GM18907 (cell line): ENCODE data around the gene TWIST2.

Experiments used
- ATAC-seq: cut with Tn5 transposase; IDR thresholded peaks from one replicate; pipeline ENCODE4 v1.9.1; 2021; ENCODE audit warnings: mild to moderate bottlenecking, moderate library complexity; ENCODE audit not compliant: unreplicated experiment

TWIST2 gene

DNA sequence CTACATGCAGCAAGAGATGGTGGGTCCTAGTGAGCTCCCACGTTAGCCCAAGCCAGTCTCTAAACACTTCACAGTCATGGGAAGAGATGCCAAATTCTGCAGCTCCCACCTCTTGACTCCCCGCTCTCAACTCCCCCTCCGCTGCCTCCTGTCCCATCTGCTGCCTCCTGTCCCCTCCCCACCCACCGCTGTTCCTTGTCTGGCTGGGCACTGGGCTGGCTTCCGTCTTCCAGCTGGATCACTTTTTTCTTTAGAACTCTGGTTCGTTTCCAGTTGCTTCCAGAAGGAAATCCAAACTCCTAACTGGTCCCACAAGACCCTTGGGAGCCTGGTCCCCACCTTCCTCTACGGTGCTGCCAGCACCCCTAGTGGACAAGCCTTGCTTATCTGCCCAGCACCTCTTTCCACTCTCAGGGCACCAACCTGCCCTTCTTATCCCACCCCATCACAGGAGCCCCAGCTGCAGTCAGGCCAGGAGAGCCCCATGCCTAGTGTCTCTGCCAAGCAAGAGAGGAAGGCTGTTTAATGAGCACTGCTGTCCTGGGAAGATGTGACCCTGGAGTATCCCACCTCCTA is 12.1 kb upstream of the TWIST2 start:
- no peak for ATAC-seq

DNA sequence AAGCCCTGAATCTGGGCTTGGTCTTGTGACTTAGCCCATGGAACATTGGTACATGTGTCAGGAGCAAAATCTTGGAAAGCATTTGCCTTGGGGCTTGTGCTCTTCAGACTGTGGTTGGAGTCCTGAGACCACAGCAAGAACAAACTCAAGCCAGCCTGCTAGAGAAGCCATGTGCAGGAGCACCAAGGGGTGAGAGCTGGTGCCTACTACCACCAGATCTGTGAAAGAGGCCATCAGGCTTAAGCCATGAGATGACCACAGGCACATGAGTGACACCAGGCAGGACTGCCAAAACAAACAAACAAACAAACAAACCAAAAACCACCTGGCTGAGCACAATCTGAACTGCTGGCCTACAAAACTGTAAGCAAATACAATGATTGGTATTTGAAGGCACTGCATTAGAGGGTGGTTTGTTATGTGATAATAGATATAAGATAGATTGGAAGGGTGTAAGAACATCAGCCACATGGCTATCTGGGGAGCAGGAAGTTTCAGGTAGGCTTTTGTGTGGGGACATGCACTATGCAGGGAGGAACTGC is 9.0 kb upstream of the TWIST2 start:
- ATAC-seq, result no peak

DNA sequence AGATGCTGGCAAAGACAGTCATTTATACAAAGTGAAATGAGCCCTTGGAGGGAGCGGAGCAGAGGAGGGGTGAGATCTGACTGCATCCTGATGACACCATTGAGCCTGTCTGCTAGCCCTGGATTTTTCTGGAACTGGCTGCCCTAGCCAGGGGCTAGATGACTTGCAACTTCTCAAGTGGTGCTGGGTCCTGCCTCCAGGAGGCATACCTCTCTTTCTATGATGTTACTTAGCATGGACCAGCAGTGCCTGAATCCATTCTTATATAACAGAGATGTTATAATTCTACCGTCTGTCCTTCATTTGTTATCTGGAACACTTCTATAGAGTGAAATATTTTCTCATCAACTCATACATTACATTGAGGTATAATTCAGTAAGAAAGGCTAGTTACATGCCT is 8.5 kb upstream of the TWIST2 start:
- no peak for ATAC-seq

DNA sequence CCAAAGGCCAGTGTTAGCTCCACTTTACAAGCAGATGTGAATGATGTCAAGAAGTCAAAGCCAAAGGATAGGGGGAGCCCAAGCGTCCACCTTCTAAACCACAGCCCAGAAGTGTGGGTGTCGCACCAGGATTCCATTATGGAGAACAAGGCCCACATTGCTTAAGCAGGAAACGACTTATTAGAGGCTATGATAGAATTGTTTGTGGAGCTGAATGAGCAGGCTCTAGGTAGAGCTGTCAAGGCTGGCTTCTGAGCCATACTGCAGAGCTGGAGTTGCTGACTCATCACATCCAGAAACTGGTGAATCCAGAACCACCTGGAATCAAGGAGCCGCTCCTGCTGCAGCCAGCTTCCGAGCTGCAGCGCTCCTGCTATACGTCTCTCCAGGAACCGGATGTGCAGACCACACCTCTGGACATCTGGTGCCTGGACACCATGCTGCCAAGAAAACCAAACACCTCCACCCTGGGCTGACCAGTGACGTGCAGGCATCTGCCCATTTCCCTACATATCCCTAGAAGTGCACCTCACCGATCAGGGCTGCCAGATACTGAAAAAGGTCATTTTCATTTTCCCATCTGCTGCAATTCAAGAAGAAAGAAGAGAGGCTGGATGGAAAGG is 6.2 kb upstream of the TWIST2 start:
- no peak for ATAC-seq

DNA sequence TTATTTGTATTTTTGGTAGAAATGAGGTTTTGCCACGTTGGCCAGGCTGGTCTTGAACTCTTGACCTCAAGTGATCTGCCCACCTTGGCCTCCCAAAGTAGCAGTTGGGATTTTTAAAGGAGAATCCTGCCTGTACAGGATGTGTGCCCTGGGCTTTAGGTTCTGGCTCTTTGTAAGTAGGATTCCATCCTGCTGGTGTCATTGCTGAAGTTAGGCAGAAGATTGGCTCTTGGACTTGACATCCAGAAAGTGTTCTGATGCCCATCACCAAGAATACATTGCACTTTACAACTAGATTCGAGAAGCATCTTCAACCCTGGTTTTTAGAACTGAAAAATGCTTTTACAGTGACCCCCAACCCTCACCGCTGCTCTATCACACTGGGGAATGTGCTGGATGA is 4.4 kb upstream of the TWIST2 start:
- no peak for ATAC-seq

DNA sequence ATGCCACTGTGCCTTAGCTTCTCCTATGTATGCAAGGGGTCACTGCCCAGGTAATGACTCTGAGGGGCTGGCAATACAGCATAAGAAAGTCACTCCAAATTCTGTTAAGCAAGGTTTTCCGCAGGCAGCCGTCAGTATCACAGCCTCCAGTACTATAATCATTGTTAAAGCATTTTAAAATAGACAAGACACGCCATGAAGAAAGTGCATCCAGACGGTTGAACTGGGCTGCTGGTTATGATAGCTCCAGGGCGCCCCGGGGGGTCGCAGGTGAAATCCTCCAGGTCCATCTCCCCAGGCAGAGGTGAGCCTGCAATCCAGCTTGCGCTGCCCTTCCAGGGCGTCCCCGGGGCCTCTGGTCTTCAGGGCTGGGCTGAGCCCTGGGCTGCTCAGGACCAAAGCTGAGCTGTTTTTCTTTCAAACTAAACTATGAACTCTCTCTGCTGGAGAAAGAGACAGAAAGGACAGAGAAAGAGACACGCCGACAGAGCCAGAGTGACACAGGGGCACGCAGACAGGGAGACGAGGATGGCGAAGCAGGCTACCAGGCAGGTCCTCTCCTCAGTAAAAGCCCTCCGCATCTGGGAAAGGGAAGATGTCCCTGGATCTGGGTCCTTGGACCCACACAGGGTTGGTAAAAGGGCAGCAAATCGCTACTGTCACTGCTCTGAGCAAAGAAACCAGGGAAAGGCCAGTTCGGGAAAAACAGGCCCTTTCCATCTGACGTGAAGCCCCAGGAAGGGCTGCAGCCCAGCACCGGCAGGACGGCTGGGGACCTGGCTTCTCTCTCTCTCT is 2.1 kb upstream of the TWIST2 start:
- ATAC-seq, result no peak

DNA sequence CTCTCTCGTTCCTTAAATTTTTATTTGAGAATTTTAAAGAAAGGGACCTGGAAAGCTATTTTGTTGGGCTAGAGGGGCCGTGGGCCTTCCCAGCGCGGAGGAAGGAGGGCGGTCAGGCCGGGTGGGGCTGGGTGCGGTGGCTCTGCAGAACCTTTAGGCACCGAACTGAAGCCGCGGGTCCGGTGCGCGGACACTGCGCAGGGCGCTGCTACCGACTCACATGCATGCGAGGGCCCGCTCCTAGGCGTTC is 1.6 kb upstream of the TWIST2 start:
- ATAC-seq, result no peak

DNA sequence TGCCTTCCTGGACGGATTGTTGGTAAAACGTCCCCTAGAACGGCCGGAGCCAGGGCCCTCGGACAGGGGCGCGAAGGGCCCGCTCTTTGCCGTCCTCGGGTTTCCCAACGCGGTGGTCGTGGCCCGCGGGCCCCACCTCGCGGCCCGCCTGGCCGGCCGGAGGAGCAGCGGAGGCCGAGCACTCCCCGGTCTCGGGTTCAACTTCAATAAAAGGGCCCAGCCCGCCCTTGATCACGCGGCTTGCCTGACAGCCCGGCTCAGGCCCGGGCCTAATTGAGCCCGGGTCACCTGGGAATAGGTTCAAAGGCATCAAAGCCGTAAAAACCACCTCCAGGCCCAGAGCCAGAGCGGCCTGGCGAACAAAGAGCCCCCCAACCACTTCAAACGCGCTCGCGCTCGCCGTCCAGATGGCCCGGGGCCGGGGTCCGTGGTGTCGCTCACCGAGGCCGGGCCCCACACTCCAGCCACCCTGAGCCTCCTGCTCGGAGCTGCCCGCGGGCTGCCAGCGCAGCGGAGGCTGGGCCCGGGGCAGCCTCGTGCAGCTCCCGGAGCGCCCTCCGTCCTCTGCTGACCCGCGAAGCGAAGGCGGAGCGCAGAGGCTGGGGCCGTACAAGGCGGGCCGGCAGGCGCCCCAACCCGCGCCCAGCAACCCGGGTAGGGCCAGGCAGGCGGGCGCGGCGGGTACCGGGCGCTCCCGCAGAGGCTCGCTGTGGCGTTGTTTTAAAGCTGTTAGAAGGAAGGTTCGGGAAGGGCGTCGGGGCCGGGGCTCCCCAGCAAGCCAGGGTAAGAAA is 1.1 kb upstream of the TWIST2 start:
- ATAC-seq, result no peak

DNA sequence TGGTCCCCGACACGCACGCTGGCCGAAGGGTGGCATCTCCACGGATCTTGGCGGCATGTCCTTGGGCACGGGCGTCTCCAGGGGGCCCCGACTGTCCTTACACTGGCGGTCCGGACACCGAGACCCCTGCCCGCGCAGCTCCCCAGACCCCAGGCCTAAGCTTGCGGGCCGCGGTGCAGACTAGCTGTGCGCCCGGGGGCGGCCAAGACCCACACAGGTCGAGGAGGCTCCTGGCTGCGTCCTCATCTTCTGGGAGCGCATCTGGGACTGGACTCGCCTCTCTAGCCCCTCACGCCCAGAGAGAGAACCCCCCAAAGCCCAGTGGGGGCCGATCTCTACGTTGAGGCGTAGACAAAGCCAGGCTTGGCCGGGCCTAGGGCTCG is 475 bp upstream of the TWIST2 start:
- ATAC-seq, result no peak

DNA sequence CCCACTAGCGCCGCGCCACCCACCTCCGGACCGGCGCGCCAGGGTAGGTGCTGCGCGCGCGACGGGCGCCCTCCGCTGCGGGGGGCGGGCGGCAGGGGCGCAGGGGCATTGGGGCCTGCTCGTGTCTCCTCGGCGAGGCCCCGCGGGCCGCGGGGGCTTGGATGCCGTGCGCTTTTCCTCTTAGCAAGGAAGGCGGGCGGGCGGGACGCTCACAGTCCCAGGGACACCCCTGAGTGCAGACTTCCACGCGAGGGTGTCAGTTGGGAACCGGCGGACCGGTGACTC is 748 bp downstream of the TWIST2 start:
- ATAC-seq, result no peak

DNA sequence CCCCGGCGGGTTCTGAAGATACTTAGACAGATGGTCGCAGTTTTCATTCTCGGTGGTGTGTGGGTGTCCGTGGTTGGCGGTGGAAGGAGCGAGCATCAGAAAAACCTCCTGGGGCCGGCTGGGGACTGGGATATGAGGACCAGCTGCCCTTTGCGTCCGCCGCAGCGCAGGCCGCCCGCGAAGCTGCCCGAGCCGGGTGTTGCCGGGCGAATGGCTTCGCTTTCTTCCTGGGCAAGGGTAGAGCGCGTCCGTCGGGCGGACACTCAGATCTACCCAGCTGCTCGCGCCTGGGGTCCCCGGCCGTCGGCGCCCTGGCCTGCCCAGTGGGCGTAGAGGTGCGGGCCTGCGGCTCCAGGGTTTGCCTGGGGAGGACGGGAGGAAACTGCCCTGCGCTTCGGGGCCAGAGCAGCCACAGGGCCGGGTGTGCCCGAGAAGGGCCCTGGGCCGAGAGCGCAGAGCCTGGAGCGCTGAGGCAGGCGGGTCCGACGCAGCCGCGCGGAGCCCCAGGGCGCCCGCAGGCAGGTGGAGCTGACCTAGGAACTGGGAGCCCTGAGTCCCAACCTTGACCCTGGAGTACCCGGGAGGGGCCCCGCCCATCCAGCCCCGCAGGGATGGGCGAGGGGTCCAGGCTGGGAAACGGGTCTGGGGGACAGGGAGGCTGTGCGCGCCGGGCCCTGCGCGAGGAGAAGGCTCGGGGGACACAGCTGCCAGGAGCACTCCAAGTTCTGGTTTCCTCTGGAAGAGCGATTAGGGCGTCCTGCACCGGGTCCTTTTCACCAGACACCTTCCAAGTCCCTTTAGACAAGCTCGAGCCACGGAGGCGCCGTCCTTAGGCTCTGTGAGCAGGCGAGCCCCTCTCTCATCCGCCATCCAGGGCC is 1.3 kb downstream of the TWIST2 start:
- ATAC-seq, result no peak

DNA sequence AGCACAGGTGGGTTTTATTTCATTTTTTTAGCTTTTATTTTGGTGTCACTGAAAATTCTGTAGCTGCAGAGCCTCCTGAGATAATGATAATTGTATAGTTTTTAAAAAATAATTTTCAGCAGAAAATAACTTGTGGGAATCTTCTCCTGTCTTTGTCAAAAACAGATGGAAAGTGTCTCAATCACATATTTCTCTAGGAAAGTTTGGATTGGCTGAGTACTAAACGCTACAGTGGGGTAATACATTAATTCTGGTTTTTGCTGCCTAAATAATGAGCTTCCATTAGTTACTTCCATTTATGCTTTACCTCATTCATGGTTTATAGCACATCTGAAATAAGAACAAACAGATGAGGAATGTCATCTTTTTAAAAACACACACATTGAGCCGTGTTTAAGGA is 2.2 kb downstream of the TWIST2 start:
- no peak for ATAC-seq

DNA sequence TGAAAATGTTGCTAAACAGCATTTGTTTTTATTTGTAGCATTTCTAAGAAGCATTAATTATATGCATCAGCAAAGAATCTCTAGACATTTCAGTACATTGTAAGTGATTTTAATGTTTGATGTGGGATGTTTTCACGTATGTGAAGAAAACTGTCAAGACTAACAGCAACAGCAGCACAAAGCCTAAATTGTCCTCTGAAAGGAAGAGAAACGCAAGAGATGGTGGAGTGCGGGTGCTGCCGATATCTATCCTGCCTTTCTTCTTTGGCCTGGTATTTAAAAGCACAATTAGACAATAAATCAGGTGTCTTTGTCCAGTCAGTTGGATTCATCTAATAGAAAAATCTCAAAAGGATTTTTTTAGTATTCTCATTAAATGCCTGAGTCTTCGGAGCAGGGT is 3.1 kb downstream of the TWIST2 start:
- ATAC-seq, result no peak

DNA sequence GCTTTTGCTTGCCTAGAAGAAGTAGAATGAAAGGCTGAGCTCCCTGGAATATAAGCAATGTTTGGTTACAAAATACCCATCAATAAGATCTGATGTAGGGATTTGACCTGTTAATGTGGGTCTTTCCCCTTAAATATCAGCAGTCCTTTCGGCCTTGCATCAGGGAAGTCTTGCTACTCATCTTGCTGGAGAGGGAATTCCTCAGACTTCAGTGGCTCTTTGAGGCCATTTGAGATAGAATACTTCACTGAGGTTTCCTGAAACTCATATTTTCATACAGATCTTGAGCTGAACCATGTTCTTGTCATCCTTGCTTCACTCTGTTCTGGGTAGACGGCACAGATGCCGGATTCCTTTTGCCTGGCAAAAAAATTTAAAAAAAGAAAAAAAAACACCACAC is 3.9 kb downstream of the TWIST2 start:
- no peak for ATAC-seq

DNA sequence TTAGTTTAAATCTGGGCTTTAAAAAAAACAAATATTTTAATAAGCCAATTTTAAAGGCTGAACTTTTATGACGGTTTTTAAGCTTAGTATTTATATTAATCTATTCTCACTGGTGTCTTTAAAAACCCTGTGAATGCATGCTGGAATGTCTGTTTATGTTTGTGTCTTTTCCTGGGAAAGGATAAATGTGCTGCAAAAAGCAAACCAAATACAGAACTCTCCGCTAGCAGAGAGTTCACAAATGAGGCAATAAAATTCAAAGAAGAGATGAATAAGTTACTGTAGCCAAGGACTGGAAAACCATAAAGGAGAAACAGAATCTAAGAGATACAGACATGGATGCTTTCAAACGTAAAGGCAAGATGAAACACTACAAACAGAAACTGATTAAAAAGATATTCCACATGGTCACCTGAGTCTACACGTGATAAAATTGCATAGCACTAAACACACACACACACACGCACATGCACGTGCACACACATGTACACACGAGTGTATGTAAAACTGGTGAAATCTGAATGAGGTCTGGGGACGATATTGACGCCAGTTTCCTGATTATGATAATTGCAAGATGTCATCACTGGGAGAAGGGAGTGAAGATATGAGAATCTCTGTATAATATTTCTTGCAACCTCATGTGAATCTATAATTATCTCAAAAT is 4.5 kb downstream of the TWIST2 start:
- ATAC-seq, result no peak

DNA sequence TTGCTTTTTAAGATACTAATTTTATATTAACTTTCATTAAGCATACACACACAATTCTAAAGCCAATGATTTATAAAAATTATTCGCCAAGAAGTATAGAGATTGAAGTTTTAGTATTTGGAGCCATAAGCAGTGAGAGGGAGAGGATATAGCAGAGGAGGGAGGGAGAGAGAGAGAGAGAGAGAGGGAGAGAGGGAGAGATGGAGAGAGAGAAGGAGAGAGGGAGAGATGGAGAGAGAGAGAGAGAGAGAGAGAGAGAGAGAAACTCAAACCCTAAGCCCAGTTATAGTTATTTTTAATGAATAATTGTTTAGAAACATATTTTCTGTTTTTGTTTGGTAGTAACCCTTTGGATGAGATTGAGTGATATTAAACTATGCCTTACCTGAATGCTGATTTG is 5.3 kb downstream of the TWIST2 start:
- no peak for ATAC-seq

DNA sequence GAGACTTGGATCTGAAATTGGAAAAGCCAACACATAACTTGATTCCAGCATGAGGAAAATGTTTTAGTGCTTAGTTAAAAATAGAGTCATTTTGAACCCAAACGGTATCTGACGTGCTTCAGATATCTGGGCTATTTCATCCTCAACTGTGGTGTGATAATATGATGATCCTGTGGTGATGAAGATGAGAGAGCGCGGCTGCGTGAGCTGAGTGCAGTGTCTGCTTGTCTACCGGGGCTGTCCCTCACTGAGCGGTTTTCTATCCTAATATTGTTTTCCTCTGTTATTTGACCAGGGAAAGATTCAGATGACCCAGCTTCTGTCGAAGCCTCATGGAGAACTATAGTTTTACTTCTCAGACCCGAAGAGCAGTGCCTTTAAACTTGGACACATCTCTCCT is 5.8 kb downstream of the TWIST2 start:
- no peak for ATAC-seq

DNA sequence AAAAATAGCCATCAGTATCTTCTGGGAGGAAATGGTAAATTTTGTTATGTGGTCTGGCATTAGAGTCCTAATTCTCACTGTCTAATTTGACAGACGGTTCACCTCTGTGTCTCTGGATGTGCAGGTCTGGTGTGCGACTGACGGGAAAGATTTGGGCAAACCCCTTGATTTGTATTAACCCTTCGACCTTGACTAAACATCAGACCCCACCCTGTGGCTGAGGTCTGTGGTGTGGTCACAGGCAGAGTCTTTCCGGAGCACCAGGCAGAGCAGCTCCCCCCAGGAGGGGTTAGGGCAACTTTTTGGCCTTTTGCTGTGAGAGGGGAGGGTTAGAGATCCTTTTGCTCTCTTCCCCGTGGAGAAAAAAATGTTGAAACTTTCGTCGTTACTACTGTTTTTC is 6.4 kb downstream of the TWIST2 start:
- no peak for ATAC-seq

DNA sequence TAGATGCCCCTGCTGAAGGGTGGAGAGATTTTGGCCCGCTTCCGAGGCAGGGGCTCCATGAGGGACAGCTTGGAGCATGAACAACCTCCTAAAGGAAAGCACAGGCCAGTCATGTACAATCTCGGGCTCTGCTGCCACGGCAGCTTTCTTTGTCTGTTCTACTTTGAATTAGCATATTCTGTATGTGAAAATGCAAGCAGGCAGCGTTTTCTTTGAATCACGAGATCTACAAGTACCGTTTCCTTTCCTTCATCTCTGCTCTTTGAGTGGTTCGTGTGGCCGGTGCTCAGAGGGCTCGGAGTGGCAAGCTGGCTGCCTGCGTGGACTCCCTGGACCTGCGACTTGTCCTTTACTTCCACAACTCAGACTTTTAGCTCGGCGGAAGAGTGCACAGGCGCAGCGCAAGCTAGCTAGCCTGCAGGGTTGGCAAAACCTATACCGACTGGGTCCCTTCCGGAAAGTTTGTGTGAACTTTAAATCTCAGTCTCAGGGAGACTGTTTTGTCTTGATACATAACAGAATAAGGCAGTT is 6.9 kb downstream of the TWIST2 start:
- no peak for ATAC-seq

DNA sequence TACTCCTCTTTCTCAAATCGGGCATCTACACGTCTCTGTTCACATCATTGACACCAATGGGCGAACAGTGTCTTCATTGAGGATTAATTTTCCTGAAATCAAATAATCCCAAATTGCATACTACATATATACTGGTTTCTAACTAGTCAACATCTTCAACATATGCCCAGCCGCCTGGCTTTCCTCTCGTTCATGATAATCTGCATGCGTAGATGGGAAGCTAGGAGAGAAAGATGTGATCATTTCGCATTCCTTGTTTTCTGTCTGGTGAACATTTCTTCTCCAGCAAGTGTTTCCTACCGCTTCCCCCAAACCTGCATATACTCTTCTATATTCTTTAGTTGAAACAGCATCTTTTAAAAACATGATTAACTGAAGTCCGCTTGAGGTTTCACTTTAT is 7.4 kb downstream of the TWIST2 start:
- ATAC-seq, result no peak
